Activated CD8-positive, alpha-beta T cell treated with anti-CD3 and anti-CD28 coated beads for 36 hours (primary cell): ENCODE measurements around the gene POLR2H. TPM values are rescaled to one million over a fixed set of nuclear protein-coding genes. Genes with fewer than 3 reads are reported as not detected.

Source experiments
- ATAC-seq: fragments of 200-7000 bp; cut with Tn5 transposase; one replicate; pipeline ENCODE4 v1.10.0; 2021; ENCODE audit warnings: mild to moderate bottlenecking, moderate library complexity
- CTCF ChIA-PET: fragments of 350-600 bp; sonication (Branson Sonifier 250); formaldehyde crosslinking; loops from one replicate; lab custom pipeline; 2021; ENCODE audit warnings: antibody characterized with exemption; lab: Charles Lee
- POLR2A ChIA-PET: fragments of 350-600 bp; sonication (Branson Sonifier 250); formaldehyde crosslinking; loops from one replicate; lab custom pipeline; 2021; ENCODE audit warnings: antibody characterized with exemption; lab: Charles Lee
- DNase-seq: peaks from one replicate; pipeline ENCODE4 v3.0.0-alpha.2; 2020
- H3K27ac Mint-ChIP-seq: one replicate; pipeline ENCODE4 v1.8.0; 2021; ENCODE audit warnings: mild to moderate bottlenecking, mixed read lengths
- H3K27me3 Mint-ChIP-seq: one replicate; pipeline ENCODE4 v1.8.0; 2021; ENCODE audit warnings: mixed read lengths
- H3K36me3 Mint-ChIP-seq: one replicate; pipeline ENCODE4 v1.8.0; 2021; ENCODE audit warnings: low read depth, mixed read lengths
- H3K4me1 Mint-ChIP-seq: one replicate; pipeline ENCODE4 v1.8.0; 2021; ENCODE audit warnings: low read depth, mixed read lengths
- H3K4me3 Mint-ChIP-seq: one replicate; pipeline ENCODE4 v1.8.0; 2021; ENCODE audit warnings: mild to moderate bottlenecking, moderate library complexity, mixed read lengths
- H3K9me3 Mint-ChIP-seq: one replicate; pipeline ENCODE4 v1.8.0; 2021; ENCODE audit warnings: mixed read lengths
- intact Hi-C: fragments of 100-400 bp; cut with micrococcal nuclease; formaldehyde crosslinking; loops from one replicate; pipeline ENCODE4 v1.10.0; 2022
- total RNA-seq, 2 experiments: library from RNA; stranded (reverse); gene quantifications; one replicate each; pipeline ENCODE4 v1.2.3, GENCODE V29; 2021
- TF ChIP-seq, protein P1 (sequence below): fragments of 200-600 bp; IDR thresholded peaks from one replicate; pipeline ENCODE4 v1.8.0; 2022; ENCODE audit warnings: antibody characterized with exemption, mild to moderate bottlenecking

Gene POLR2H
- total RNA-seq, 2 experiments from 2014 or later, result 166 to 169 TPM

- CTCF ChIA-PET, result interaction anchor here (2.0 kb wide), 1 partner anchor 20 kb away, joined by 6 read pairs; no protein-coding TSS in a partner anchor
- Mint-ChIP-seq H3K36me3 (no peaks in the 10 kb centered on the region), H3K9me3 (no peaks in the 10 kb centered on the region), H3K4me1 (peaks cover 4% of the 10 kb centered on the region), H3K27ac (no peak overlapping the region), H3K27me3 (no peaks in the 10 kb centered on the region), H3K4me3 (no peak overlapping the region)
- no peak for DNase-seq
- POLR2A ChIA-PET, result interaction anchor here (2.1 kb wide), 1 partner anchor 9 kb away, joined by 11 read pairs; the partner anchor contains the start of genes CLCN2 and POLR2H
- intact Hi-C loops, result no loop called here
- ATAC-seq, result no peak
- TF ChIP-seq, protein P1, sequence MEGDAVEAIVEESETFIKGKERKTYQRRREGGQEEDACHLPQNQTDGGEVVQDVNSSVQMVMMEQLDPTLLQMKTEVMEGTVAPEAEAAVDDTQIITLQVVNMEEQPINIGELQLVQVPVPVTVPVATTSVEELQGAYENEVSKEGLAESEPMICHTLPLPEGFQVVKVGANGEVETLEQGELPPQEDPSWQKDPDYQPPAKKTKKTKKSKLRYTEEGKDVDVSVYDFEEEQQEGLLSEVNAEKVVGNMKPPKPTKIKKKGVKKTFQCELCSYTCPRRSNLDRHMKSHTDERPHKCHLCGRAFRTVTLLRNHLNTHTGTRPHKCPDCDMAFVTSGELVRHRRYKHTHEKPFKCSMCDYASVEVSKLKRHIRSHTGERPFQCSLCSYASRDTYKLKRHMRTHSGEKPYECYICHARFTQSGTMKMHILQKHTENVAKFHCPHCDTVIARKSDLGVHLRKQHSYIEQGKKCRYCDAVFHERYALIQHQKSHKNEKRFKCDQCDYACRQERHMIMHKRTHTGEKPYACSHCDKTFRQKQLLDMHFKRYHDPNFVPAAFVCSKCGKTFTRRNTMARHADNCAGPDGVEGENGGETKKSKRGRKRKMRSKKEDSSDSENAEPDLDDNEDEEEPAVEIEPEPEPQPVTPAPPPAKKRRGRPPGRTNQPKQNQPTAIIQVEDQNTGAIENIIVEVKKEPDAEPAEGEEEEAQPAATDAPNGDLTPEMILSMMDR, result no peak
Measured at GRCh38 chr3:184352149-184352785, 9.2 kb upstream of the POLR2H start.

DNA sequence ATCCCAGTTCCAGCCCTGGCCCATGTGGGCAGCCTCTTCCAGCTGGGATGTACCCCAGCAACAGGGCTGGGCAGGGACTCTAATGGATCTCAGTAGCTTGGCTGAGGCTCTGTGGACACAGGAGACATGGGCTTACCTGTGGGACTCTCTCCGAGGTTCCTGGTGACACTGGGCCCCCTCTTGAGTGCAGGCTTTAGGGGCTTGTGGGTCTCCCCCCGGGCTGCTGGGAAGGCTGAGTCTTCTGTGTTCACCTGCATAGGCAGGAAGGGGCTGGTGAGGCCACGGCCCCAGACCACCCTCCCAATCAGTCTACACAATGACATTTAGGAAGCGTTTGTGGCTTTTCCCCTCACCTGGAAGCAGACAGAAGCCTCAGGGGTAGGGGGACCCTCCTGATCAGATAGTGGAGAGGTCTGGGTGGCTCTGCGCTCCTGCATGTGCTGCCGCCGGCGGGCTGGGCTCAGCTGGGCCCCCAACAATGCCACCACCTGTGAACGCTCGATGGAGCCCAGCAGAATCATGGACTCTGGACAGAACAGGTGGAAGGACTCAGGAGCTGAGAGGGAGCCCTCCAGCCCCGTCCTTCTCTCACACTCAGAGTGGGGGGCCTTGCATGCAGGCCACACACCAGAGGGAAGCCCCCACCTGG, 8.5 kb upstream of the POLR2H start:
- no peaks in the 10 kb centered on the region for H3K9me3 Mint-ChIP-seq
- DNase-seq (no peak), ATAC-seq (no peak)
- CTCF ChIA-PET, result interaction anchor here (0.9 to 3.1 kb wide), 14 partner anchors 7 to 195 kb away, joined by 3 to 25 read pairs (median 5); partner anchors contain the start of gene FAM131A
- intact Hi-C loops, result no loop called here
- no peak overlapping the region for H3K4me3 Mint-ChIP-seq
- no peaks in the 10 kb centered on the region for H3K36me3 Mint-ChIP-seq
- H3K4me1 Mint-ChIP-seq, result peaks cover 4% of the 10 kb centered on the region
- H3K27me3 Mint-ChIP-seq, result no peaks in the 10 kb centered on the region
- POLR2A ChIA-PET, result interaction anchor here (1.3 to 2.0 kb wide), 2 partner anchors 14 to 161 kb away, joined by 3 to 8 read pairs; no protein-coding TSS in a partner anchor
- no peak overlapping the region for H3K27ac Mint-ChIP-seq
- TF ChIP-seq, protein P1, result no peak

DNA sequence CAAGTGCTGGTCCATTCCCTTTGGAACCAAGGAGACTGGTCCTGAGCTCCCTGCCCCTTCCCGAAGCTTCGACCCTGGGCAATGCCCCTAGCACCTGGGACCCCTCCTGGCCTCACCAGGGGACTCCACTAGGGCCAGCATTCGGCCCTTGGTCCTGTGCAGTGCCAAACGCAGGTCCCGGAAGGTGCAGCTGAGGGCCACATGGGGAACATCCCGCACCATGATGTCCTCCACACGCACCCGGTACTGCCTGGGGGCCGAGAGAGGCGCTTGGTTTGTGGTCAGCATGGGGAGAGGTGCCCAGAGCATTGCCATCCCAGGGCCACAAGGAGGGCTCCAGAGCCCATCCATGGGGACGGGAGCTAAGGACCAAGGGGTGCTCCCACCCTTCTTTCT, 8.0 kb upstream of the POLR2H start:
- Mint-ChIP-seq H3K9me3 (no peaks in the 10 kb centered on the region), H3K36me3 (no peaks in the 10 kb centered on the region), H3K4me1 (peaks cover 4% of the 10 kb centered on the region), H3K27me3 (no peaks in the 10 kb centered on the region), H3K27ac (no peak overlapping the region), H3K4me3 (no peak overlapping the region)
- DNase-seq (no peak), ATAC-seq (no peak)
- ChIA-PET CTCF (interaction anchor here (0.6 to 3.1 kb wide), 19 partner anchors 8 to 195 kb away, joined by 3 to 25 read pairs (median 4); partner anchors contain the start of gene FAM131A), POLR2A (interaction anchor here (0.8 to 2.0 kb wide), 4 partner anchors 15 to 160 kb away, joined by 3 to 8 read pairs (median 4); partner anchors contain the start of gene FAM131A)
- intact Hi-C loops, result no loop called here
- TF ChIP-seq, protein P1, result no peak

GRCh38 chr3:184354121-184354728, 7.3 kb upstream of the POLR2H start:
- H3K4me3 Mint-ChIP-seq, result no peak overlapping the region
- intact Hi-C loops, result no loop called here
- no peaks in the 10 kb centered on the region for H3K27me3 Mint-ChIP-seq
- peak overlapping the region; percentile 11 for H3K27ac Mint-ChIP-seq
- H3K4me1 Mint-ChIP-seq, result peaks cover 4% of the 10 kb centered on the region
- ChIA-PET POLR2A (interaction anchor here (0.8 to 2.0 kb wide), 5 partner anchors 16 to 159 kb away, joined by 3 to 8 read pairs (median 4); partner anchors contain the start of gene FAM131A), CTCF (interaction anchor here (0.6 to 3.1 kb wide), 20 partner anchors 9 to 196 kb away, joined by 3 to 25 read pairs (median 4); partner anchors contain the start of gene FAM131A)
- no peaks in the 10 kb centered on the region for H3K9me3 Mint-ChIP-seq
- DNase-seq (peak; percentile 82), ATAC-seq (peak; percentile 89)
- TF ChIP-seq, protein P1, result peak; percentile 76
- no peaks in the 10 kb centered on the region for H3K36me3 Mint-ChIP-seq
